Ovary (tissue), 9 donors: ENCODE measurements around the gene TNS3. TPM values are rescaled to one million over a fixed set of nuclear protein-coding genes. Genes with fewer than 3 reads are reported as not detected.

Experiments used
- DNase-seq, 5 donors: peaks; one replicate each; pipeline ENCODE4 v3.0.0-alpha.2; 2019 to 2020
- H3K27ac ChIP-seq, 2 donors: fragments of 200-600 bp; one replicate each; pipeline versions ENCODE4 v1.5.1 to v1.8.0; 2019 to 2022
- H3K27me3 ChIP-seq: fragments of 200-600 bp; one replicate; pipeline ENCODE4 v1.8.0; 2022
- H3K36me3 ChIP-seq: fragments of 200-600 bp; sonication (generic); one replicate; pipeline ENCODE4 v1.5.1; 2019
- H3K4me1 ChIP-seq: one replicate; pipeline ENCODE4 v1.8.1; 2013; ENCODE audit warnings: mild to moderate bottlenecking, moderate library complexity; ENCODE audit not compliant: insufficient read depth
- H3K4me3 ChIP-seq: fragments of 200-600 bp; sonication (generic); one replicate; pipeline ENCODE4 v1.5.1; 2017
- H3K9me3 ChIP-seq, 2 donors: fragments of 200-600 bp in 1 of 2; sonication (generic) in 1 of 2; one replicate each; pipeline versions ENCODE4 v1.5.1 to v1.8.1; 2013 to 2019; ENCODE audit warnings: mild to moderate bottlenecking in 1 of 2, moderate library complexity in 1 of 2
- CTCF ChIP-seq, 3 donors: fragments of 450-650 bp in 2 of 3; fragments of 200-600 bp in 1 of 3; IDR thresholded peaks; one replicate each; pipeline versions ENCODE4 v1.5.1 to v1.8.0; 2016 to 2022; ENCODE audit warnings: antibody characterized with exemption in 3 of 3, mild to moderate bottlenecking in 1 of 3
- EP300 ChIP-seq: sonication (generic); formaldehyde crosslinking; IDR thresholded peaks from one replicate; pipeline ENCODE4 v1.6.1; 2017; ENCODE audit warnings: antibody characterized with exemption
- POLR2A ChIP-seq: fragments of 450-650 bp; IDR thresholded peaks from one replicate; pipeline ENCODE4 v1.6.1; 2017; ENCODE audit warnings: antibody characterized with exemption, mild to moderate bottlenecking, moderate library complexity
- WGBS, 3 donors: extraction: QIAGEN DNeasy Blood & Tissue Kit in 1 of 3; methylation state at CpG; one replicate each; pipeline versions ENCODE4 v1.1.5 to v1.1.7; 2013 to 2017; 5-methylcytosine and 5-hydroxymethylcytosine counted together
- intact Hi-C, 4 donors: fragments of 100-400 bp; cut with DNase I; formaldehyde crosslinking; loops; one replicate each; pipeline versions ENCODE4 v1.11.0 to v1.15.1; 2022 to 2023
- polyA plus RNA-seq, 2 donors: library from polyadenylated mRNA; stranded (reverse); fragments of 200-250 nt in 1 of 2; fragments of 350-450 nt in 1 of 2; fragmentation: Illumina TruSeq in 1 of 2; extraction: RNeasy Lipid Tissue Mini Kit (QIAGEN cat#74804) in 1 of 2; gene quantifications; one replicate each; pipeline ENCODE4 v1.2.3, GENCODE V29; 2013 to 2014
- total RNA-seq, 7 donors: library from RNA; depleted of rRNA in 2 of 7; stranded (reverse); fragments of >200 nt in 2 of 7; fragmentation: NEBNext Ultra II Directional in 3 of 7; extraction: Animal tissue kit (Norgen Biotek cat#: 25700) in 3 of 7; gene quantifications; one replicate each; pipeline versions ENCODE4 v1.1.0 to v1.2.4, GENCODE V29; 2016 to 2023
- donor health status: DM: no; HTN: no; CAD: no; lungs with moderate emphysema.
- donor health status: DM: no; HTN: no; CAD: no.
- donor health status: Bipolar disorder and iron deficiency.
- donor health status: DM: yes; HTN: yes; CAD: no.
- donor health status: DM: no; HTN: no; CAD: no.
- donor health status: DM: yes; HTN: yes; CAD: no.

TNS3 gene
- total and polyA plus RNA-seq, 9 donors, result 36.6 to 137 (median 91.3) TPM

DNA sequence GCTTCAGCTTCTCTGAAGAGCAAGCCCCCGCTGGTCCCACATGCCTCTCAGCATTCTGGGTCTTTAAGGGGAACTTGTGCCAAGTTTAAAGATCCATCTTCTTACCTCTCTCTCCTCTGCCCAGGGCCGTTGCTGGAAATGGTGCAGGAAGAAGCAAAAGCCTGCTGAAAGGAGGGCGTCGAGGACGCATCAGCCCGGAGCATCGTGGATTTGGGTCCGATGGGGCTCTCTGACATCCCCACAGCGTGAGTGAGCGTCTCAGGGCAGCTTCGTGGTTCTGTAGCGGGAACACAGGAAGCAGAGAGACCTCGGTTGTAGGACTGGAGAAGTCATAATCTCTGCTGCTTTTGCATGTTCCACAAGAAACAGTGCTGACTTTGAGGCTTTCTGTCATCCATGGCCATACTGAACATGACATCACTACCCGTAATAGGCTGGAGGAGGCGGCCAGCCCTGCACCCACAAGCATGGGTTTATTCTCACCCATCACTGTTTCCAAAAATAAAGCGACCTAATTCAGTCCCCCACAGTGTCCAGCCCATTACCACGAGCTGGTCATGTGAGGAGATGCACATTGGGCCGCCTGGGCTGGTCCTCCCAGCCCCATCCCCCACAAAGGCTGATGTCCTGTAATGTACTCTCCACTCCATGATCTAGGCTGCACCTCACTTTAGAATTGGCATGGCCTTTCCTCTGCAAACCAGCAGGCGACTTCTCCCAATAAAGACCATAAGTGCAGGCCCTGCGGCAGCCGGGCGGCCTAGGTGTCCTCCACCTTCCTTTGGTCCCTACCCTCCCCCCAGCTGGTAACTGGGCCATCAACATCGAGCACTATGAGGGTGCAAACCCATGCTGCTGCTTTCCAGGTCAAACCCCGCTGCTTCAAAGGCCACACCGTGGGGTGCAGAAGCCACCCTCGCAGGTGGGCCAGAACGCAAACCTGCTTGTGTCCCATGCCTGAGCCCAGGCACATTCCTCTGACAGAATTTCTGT lies 276.9 kb downstream of the TNS3 start:
- TF ChIP-seq CTCF (IDR thresholded peaks at IDR 0.05) (no peak), EP300 (no peak), POLR2A (no peak)
- no peak overlapping the region for H3K27ac ChIP-seq
- H3K4me3 ChIP-seq, result no peak overlapping the region
- no peaks in the 10 kb centered on the region for H3K27me3 ChIP-seq
- no peak for DNase-seq
- H3K9me3 ChIP-seq, result no peaks in the 10 kb centered on the region
- H3K4me1 ChIP-seq, result no peaks in the 10 kb centered on the region
- WGBS, 3 donors, result 90% methylated on average over 27 of the region's 27 CpGs
- intact Hi-C loops, result no loop called here
- H3K36me3 ChIP-seq, result no peaks in the 10 kb centered on the region

GRCh38 chr7:47303695-47304453 lies 278.0 kb downstream of the TNS3 start:
- TF ChIP-seq EP300 (no peak), CTCF (IDR thresholded peaks at IDR 0.05) (no peak), POLR2A (no peak)
- DNase-seq, result no peak
- intact Hi-C loops, result no loop called here
- Histone ChIP-seq H3K36me3 (no peaks in the 10 kb centered on the region), H3K27ac (no peak overlapping the region), H3K4me3 (no peak overlapping the region), H3K4me1 (no peaks in the 10 kb centered on the region), H3K9me3 (no peaks in the 10 kb centered on the region), H3K27me3 (no peaks in the 10 kb centered on the region)
- WGBS, 3 donors, result 88 to 89% (median 89%) methylated on average over 22 of the region's 22 CpGs

DNA sequence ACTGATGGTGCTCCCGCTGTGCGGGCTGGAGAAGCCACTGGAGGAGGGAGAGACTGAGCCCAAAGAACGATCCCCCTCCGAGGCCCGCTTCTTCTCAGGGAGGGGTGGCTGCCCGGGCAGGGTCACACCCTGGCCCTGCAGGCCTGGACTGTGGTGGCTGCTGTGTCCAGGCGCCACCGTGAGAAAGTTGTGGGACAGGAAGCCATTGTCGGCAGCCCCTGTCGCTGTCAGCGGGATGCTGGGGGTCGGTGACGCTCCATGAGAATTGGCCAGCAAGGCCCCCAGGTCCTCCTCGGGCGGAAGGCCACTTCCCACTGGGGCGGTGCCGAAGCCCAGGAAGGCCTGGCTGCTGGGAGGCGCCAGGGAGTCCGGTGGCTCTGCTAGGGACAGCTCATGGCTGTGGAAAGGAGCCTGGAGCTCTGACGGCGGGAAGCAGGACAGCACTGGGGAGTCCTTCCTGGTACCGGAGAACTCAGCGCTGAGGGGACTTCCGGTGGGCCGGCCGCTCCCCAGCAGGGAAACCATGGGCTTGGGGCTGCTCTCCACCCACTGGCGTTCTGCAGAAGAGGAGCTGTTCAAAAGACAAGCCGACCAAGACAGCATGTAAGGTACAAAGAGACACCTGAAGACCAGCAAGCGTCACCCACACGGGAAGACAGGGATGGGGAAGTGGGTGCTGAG lies 278.8 kb downstream of the TNS3 start:
- no peaks in the 10 kb centered on the region for H3K9me3 ChIP-seq
- H3K4me1 ChIP-seq, result no peaks in the 10 kb centered on the region
- intact Hi-C loops, result no loop called here
- DNase-seq, result no peak
- H3K27me3 ChIP-seq, result no peaks in the 10 kb centered on the region
- H3K27ac ChIP-seq, result no peak overlapping the region
- 87 to 94% (median 93%) methylated on average over 30 of the region's 30 CpGs for WGBS, 3 donors
- no peak overlapping the region for H3K4me3 ChIP-seq
- no peaks in the 10 kb centered on the region for H3K36me3 ChIP-seq
- TF ChIP-seq POLR2A (no peak), CTCF (IDR thresholded peaks at IDR 0.05) (no peak), EP300 (no peak)

DNA sequence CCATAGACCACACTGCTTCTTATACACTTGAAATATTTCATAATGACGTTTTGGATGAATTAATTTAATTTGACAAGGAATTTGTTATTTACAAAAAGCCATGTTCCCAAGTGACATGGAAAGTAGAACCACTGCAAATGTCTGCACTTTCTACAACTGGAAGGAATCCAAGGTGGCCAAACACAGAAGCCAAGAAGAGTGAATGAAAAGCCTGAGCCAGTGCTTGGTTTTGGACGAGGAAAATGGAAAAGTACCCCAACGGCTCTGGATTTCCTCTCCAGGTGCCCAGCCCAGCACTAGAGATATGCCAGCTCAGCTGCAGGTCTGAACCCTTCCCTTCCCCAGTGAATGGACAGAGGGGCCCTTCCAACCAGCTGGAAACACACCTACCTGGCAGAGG lies 279.4 kb downstream of the TNS3 start:
- no peak overlapping the region for H3K4me3 ChIP-seq
- intact Hi-C loops, result no loop called here
- H3K9me3 ChIP-seq, result no peaks in the 10 kb centered on the region
- H3K4me1 ChIP-seq, result no peaks in the 10 kb centered on the region
- TF ChIP-seq CTCF (IDR thresholded peaks at IDR 0.05), result no peak
- no peak for TF ChIP-seq EP300
- TF ChIP-seq POLR2A, result no peak
- 64 to 75% (median 71%) methylated on average over 3 of the region's 3 CpGs for WGBS, 3 donors
- H3K27me3 ChIP-seq, result no peaks in the 10 kb centered on the region
- no peak for DNase-seq
- no peaks in the 10 kb centered on the region for H3K36me3 ChIP-seq
- no peak overlapping the region for H3K27ac ChIP-seq
